Pulmonary artery endothelial cell (primary cell): ENCODE results near the gene PTP4A2. TPM values are rescaled to one million over a fixed set of nuclear protein-coding genes. Genes with fewer than 3 reads are reported as not detected.

ENCODE experiments used
- DNase-seq: peaks from one replicate; pipeline ENCODE4 v3.0.0-alpha.2; 2011; ENCODE audit warnings: low read depth, low spot score
- total RNA-seq: library from RNA; depleted of rRNA; stranded (reverse); fragments of >200 nt; gene quantifications from 2 replicates; pipeline ENCODE4 v1.2.3, GENCODE V29; 2014

Gene PTP4A2
- 256 and 325 TPM in 2 replicates for total RNA-seq

DNA sequence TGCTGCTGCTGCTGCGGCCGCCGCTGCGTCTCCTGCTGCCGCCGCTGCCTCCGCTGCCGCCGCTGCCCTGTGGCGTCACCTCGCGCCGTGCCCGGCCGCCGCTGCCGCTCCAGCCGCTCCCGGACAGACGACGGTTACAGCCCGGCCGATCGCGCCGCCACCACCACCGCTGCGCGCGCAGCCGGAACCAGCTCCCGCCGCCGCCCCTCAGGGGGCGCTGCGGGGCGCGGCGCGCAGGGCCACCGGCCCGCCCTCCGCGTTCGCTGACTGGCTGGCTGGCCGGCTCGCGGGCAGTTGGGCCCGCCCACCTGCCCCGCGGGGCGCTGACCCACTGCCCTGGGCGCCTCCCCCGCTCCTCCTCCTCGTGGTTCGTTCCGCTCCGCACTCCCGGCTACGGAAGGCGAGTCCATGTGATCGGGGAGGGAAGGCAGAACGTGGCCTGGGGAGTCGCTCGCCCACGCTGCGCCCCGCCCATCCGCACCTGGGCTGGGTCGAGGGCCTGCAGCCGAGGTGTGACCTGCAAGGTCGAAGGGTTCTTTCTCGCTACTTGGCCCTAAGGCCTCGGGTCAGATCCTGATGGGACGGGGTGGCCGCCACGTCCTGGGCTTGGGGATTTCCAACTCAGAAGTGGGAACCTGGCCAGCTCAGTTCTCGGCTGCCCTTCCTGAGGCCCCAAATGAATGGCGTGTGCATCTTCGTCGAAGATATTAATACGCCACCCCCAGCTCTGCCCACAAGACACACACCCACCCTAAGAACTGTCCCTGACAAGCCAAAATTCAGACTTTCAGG is at the start of gene PTP4A2:
Gene PTP4A2, minus strand, starts transcription at position 185 of the 792 bp plus-strand sequence. CDS start 19,303 bp downstream, outside the sequence.
- DNase-seq, result peak; percentile 71

DNA sequence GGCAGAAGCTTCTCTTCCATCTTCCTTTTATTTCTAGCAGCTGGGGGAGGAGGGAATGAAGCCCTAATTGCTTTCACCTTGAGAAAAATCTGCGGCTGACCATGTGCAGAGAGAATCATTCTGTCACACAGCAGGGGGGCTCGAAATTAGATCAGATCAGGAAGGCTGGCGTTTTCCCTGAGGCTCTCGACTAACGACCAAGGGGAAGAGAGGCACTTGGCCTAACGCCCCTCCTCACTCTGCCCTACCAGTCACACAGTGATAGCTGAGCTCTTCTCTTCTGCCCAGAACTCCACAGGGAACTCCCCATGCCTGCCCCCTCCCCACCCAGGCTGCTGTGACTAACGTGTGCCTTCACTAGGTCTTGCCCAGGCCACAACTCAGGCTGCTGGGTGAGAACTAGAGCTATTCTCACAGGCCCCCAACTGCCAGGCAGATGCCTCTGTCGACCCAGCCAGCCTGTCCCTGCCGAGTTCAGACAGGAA is 49.0 kb upstream of the PTP4A2 start:
- no peak for DNase-seq

DNA sequence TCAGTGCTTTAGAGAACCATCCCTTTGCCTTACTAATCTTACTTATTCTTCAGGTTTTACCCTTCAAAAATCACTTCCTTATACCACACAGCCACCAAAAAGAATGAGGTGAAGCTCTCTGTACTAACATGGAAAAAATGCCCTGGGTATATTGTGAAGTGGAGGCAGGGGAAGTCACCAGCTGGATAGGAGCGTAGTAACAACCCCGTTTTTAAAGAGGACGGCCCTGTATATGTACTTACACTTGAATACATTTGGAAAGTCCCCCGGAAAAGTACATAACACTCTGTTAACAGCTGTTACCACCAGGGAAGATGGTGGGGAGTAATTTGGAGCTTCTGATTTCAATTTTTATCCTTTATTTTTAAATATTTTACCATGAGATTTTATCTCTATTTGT is 47.3 kb upstream of the PTP4A2 start:
- no peak for DNase-seq

DNA sequence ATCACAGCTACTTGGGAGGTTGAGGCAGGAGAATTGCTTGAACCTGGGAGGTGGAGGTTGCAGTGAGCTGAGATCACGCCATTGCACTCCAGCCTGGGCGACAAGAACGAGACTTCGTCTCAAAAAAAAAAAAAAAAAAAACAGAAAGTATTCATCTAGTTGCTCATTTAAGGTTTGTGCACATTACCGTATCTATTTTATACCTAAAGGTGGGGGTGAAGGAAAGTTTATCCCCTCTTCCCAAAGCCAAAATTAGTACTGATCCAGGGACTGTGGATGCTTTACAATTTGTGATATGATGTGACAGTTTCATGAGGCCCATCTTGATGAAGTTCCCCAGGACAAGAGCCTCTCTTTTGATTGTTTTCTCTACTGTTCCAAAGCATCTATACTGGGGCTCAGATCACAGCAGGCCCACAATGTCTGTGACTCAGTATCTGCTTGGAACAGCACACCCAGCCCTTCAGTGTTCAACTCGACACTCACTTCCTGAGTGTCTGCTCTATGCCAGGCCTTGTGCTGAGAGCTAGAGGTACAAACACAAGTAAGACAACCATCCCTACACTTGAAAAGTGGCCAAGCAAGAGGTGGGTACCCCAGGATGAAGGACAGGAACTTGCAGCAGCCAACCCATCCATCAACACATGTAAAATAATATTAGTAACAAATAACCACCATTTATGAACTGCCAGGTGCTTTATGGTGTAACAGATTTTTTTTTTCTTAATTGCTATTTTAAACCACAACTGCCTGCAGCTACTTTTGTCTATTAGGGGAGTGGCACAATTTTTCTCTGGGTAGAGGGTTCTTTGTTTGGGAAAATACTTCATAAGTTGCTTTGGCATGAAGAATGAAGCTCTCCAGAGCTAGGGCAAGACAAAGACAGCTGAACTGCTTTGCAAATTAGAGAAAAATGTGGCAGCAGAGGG is 46.5 kb upstream of the PTP4A2 start:
- DNase-seq, result no peak

DNA sequence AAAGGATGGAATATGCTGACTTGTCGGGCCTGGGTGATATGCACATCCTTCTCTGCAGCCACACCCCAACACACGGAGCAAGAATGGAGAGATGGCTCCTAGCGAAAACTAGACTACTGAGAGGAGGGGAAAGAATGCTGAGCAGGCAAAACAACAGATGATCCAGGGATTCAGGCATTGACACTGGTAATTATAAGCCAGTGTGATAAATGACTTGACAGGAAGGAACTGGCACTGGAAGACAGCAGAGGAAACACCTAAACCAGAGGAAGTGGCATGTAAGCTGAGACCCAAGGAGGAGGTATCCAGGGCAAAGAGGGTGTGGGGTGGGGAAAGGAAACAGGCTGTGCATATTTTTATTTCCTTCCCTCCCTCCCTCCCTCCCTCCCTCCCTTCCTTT is 43.8 kb upstream of the PTP4A2 start:
- no peak for DNase-seq

DNA sequence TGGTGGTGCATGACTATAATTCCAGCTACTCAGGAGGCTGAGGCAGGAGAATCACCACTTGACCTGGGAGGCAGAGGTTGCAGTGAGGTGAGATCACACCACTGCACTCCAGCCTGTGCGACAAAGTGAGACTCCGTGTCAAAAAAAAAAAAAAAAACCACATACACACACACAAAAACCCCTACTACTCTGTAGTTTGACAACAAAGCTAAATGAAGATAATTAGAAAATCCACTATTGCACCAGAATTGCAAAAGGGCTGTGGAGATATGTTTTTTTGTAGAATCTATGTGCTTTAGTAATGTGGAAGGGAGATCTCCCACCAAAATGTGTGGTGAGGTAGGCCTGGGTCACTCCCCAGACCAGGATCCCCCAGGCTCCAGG is 43.3 kb upstream of the PTP4A2 start:
- no peak for DNase-seq

DNA sequence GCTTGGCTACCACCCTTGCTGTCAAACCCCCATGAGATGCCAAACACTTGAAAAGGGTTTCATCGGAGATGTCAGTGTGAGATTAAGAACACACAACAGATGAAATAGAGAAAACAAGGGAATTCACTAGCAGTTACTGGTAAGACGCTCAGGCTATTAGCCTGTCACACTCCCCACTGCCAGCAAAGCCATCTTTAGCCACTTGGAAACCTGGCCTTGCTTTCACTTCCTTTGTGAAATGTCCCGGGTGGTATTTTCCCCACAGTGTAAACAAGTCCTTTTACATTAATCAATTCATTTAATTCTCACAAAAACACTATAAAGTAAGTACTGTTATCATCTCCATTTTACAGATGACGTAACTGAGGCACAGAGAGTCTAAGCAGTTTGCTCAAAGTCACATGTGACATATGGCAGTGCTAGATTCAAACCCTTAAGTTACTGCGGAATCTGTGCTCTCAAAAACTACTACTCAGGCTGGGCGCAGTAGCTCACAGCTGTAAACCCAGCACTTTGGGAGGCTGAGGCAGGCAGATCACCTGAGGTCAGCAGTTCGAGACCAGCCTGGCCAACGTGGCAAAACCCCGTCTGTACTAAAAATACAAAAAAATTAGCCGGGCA is 42.8 kb upstream of the PTP4A2 start:
- no peak for DNase-seq

DNA sequence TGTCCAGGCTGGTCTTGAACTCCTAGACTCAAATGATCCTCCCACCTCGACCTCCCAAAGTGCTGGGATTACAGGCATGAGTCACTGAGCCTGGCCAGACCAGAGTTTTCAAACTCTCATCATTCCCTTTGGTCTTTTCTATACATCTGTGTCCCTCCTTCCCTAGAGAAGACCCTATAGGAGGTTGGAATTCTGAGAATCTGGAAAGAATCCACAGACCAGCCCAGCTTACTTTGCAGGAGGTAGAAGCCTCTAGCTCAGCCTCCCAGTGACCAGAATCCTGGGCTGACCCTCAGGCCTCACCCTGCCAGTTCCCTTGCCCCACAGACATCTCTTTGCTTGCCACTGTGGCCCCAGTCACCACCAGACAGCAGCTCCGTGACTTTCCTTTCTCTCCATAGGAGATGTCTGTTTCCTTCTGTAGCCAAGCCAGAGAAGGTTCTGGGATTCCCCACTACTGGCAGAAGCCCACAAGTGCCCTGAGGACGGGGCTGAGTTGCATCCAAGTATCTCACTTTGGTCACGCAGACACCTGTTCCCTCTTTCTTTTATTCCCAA is 40.8 kb upstream of the PTP4A2 start:
- DNase-seq, result no peak

DNA sequence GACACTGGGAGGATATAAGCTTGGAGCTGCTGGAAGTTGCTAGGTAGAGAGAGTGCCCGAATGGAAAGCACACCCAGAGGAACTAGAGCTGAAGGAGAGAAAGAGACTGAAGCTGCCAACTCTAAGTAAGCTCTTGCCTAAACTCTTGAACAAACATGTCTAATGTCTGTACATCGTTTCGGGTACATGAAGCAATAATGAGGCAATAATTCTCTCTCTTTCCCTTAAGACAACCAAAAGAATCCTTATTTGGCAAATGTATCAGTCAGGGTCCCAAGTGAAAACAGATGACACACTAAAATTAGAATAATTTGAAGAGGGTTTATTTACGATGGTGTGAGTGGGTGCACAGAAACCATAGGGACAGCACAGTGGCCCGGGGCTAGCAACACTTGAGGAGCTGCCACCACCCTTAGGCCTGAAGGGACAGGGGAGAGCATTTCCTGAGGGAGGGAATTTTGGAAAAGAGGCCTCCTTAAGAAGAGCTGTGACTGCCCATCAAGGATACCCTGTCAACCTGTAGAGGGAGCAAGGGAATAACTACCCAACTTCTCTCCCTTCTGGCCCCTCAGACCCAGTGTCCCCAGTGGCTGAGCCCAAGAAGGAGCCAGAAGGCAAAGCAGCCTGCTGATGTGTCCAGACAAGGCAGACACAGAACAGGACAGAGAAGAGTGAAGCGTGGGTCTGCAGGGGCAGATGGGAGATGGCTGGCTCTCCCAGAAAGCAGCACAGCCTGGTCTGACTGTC is 39.4 kb upstream of the PTP4A2 start:
- no peak for DNase-seq

DNA sequence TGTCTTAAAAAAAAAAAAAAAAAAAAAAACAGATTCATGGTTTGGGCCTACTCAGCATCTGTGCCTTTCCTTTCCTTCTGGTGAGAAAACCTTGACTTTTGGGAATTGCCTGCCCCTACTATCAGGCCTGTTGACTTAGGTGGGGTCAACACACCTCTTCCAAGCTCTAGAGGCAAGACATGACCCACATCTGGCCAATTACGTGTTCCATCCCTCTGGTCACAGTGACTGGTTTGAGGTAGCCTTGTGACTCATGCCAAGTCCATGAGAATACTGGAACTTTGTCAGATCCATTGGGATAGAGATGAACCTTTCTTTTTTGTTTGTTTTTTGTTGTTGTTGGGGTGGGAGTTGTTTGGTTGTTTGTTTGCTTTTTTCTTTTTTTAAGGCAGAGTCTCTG is 38.2 kb upstream of the PTP4A2 start:
- DNase-seq, result no peak

DNA sequence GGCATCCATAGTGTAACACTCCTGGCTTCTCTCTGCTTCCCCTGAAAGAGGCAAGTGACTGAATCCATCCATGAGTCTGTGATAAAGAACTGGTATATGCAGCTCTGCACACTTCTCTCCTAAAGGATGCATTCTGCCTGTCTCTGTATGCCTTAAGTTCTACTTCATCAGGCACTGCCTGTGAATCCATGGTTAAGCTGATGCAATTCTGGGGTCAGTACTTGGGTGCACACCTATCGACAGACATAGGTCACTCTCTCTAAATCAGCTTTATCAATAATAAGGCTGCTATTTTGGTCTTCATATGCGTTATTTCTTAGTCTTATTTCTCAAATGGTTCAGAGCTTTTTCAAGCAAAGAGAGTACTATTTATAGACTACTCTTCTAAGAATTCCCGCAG is 32.7 kb upstream of the PTP4A2 start:
- no peak for DNase-seq

DNA sequence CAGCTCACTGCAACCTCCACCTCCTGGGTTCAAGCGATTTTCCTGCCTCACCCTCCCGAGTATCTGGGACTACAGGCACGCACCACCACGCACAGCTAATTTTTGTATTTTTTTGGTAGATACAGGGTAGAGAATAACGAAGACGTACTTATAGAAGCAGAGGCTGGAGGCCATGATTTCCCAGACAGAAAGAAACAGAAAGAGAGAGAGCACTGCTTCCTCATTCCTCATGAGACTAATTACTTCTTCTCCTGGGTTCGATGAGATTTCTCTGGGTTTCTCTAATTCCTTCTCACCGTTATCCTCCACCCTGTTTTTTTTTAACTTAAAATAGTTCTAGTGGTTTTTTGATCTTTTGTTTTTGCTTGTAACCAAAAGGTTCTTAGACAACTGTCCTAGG is 23.4 kb upstream of the PTP4A2 start:
- DNase-seq, result no peak

DNA sequence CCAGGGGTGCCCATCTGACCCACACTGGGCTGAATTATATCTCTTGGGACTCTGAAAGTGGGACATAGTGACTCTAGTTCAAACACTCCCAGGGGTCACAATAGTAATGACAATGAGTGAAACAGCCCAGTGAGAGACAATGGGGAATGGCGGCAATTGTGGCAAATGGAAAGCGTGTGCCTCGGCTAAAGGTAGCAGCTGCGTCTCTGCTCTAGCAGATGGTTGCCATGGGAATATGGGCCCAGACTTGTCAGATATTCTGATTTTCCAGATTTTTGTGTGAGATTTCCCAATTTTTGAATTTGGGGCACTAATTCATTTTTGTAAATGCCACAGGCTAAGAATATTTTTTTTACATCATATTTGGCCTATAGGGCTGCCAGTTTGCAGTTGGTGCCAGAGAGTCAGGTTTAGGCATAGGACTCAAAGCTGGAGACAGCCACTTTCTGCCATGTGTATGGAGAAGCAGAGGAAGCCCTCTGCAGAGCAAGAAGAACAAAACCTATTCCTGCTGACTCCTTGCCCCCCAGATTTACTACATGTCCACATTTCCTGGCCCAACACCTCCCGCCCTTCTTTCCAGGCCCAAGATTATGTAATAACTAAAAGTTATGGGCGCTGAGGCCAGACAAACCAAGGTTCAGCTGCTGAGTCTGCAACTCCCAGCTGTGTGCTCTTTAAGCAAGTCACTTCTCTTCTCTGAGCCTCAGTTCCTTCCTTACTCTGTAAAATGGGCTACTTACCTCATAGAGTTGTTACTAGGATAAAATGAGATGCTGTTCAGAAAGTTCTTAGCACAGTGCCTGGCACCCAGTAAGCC is 21.6 kb upstream of the PTP4A2 start:
- DNase-seq, result no peak

DNA sequence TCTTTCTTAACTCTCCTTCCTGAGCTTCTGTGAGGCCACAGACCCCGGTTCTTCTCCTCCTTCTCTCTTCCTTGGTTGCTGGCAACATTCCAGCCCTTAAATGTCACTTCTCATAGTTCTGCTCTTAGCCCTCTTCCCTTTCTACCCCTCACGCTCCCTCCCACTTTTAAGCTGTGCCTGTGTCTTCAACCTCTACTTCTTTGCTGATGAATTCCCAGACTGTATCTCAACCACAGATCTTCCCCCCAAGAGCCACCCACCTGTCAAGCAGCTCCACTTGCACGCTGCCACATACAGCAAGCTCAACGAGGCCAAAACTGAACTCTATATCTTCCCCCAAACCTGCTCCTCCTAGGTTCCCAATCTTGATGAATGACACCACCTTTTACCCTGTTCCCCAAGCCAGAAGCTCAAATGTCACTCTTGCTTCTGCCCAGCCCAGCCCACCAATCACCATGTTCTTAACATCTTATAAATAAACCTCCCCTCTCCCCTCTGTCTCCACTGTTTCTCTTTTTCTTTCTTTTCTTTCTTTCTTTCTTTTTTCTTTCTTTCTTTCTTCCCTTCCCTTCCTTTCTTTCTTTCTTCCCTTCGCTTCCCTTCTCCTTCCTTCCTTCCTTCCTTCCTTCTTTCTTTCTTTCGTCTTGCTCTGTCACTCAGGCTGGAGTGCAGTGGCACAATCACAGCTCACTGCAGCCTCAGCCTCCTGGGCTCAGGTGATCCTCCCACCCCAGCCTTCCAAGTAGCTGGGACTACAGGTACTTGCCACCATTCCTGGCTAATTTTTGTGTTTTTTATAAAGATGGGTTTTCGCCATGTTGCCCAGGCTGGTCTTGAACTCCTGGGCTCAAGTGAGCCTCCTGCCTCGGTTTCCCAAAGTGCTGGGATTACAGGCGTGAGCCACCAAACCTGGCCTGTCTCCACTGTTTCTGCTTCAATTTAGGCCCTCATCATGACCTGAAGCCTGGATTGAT is 19.8 kb upstream of the PTP4A2 start:
- DNase-seq, result no peak

DNA sequence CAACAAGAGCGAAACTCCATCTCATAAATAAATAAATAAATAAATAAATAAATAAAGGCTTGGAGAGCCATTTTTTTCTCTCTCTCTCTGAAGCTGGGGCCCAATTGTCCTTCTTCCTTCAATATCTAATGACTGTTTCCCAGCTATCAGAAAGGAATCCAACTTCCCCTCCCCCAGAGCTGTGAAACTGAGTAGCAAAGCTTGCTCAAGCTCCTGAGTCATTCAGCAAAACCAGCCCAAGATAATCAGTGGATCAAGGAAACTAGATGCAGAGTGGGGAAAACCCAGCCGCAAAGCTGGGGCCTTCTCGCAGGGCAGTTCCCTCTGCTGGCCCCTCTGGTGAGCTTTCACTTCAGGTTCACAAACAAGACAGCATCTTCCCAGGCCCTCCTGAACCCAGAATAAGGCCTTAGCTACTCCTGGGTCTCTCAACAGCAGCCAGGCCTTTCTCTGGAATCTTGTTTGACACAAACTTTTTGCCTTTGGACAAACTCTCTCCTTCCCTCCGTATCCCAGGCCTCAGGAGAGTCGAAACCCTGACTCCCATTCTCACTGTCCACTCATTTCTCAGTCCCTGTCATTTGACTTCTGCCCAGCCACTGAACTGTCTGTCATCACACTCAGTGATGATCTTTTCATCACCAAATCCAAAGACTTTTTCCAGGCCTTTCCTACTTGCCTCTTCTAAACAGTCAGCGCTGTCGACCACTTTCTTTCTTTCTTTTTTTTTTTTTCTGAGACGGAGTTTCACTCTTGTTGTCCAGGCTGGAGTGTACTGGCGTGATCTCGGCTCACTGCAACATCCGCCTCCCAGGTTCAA is 18.0 kb upstream of the PTP4A2 start:
- peak; percentile 89 for DNase-seq

DNA sequence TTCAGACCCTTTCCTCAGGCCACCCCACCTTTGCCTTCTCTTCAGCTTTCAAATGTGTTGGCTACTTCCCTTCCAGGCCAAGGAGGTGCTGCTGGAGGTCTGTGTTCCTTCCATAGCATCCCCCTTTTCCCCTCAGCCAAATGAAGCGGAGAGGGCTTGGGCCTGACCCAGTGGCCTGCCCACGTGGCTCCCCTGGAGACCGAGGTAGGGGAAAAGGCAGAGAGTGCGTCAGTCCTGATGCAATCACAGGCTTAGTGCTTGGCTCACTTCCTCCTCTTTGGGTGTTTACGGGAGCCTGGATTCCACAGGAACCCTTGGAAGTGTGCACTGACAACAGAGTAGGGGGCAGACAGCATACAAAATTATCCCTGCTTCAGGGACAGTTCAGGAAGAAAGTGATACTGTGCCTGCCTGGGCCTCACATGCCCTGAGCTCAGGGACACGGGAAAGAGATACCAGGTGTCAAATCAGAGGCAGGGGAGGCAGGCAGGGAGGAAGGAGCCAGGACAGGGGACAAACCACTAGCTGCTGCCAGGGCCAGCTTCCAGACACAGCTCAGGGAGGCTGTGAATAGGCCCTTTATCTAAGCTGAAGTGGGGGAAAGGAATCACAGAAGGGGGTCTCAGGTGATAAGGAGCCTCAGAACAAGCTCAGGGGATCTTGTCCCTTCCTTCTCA is 16.6 kb upstream of the PTP4A2 start:
- DNase-seq, result peak; percentile 74

DNA sequence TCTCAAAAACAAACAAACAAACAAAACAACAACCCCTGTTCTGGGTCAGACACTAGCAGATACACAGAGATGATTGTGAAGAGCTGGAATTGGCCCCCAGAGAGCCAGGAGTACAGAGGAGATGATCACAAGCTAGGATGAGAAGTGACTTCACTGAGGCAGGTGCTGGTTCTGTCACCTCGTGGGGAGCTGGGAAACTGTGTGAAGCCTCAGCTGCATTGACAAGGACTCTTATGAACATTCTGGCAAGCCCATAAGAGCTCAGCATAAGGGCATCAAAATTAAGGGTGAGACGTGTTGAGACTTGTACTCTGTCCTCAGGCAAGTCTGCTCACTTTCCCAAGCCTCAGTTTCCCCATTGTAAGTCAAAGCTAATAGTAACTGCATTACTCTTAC is 14.7 kb upstream of the PTP4A2 start:
- DNase-seq, result no peak
